Activated naive CD8-positive, alpha-beta T cell treated with anti-CD3 and anti-CD28 coated beads for 36 hours (primary cell): Measurements from ENCODE around the gene EXOC2. TPM values are rescaled to one million over a fixed set of nuclear protein-coding genes. Genes with fewer than 3 reads are reported as not detected.
"Not testable (repeated sequence)": the region's sequence is repeated elsewhere in the genome, so short reads cannot be mapped to it uniquely, and the experiment has no call there.

Experiments used
- DNase-seq: peaks from one replicate; pipeline ENCODE4 v3.0.0; 2021
- H3K27ac Mint-ChIP-seq: one replicate; pipeline ENCODE4 v1.8.0; 2022; ENCODE audit warnings: mild to moderate bottlenecking, moderate library complexity, mixed read lengths
- H3K27me3 Mint-ChIP-seq: one replicate; pipeline ENCODE4 v1.8.0; 2022; ENCODE audit warnings: mild to moderate bottlenecking, mixed read lengths
- H3K36me3 Mint-ChIP-seq: one replicate; pipeline ENCODE4 v1.8.0; 2021; ENCODE audit warnings: mild to moderate bottlenecking, mixed read lengths
- H3K4me1 Mint-ChIP-seq: one replicate; pipeline ENCODE4 v1.8.0; 2021; ENCODE audit warnings: mixed read lengths
- H3K4me3 Mint-ChIP-seq: one replicate; pipeline ENCODE4 v1.8.0; 2022; ENCODE audit warnings: mild to moderate bottlenecking, moderate library complexity, mixed read lengths
- H3K9me3 Mint-ChIP-seq: one replicate; pipeline ENCODE4 v1.8.0; 2022; ENCODE audit warnings: mixed read lengths
- total RNA-seq, 2 experiments: library from RNA; stranded (reverse); gene quantifications; one replicate each; pipeline ENCODE4 v1.2.3, GENCODE V29; 2021

EXOC2 gene
- total RNA-seq, 2 experiments from 2014 or later = 28.4 to 30.0 TPM

DNA sequence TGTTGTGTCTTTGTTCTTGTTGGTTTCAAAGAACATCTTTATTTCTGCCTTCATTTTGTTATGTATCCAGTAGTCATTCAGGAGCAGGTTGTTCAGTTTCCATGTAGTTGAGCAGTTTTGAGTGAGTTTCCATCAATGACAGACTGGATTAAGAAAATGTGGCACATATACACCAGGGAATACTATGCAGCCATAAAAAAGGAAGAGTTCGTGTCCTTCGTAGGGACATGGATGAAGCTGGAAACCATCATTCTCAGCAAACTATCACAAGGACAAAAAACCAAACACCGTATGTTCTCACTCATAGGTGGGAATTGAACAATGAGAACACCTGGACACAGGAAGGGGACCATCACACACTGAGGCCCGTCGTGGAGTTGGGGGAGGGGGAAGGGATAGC, 87.0 kb downstream of the EXOC2 start:
- not testable (repeated sequence) for H3K27me3 Mint-ChIP-seq, H3K4me3 Mint-ChIP-seq, H3K27ac Mint-ChIP-seq, H3K9me3 Mint-ChIP-seq, H3K4me1 Mint-ChIP-seq, DNase-seq
- H3K36me3 Mint-ChIP-seq = peaks cover 24% of the 10 kb centered on the region

DNA sequence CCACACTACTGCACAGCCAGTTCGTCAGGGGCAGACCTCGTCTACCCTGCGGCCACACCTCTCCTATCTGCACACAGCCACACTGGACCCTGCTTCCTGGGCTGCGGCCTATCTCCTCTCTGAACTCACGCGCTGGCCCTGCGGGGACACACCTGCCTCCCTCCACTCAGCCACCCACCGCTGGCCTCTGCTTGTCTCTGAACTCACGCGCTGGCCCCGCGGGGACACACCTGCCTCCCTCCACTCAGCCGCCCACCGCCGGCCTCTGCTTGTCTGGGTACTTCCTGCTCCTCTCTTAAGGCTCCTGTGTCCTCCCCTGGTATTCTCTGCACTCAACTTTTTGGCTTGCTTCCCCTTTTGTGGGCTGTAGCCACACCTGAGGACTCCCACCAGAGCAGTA, 88.4 kb downstream of the EXOC2 start:
- Mint-ChIP-seq H3K9me3 (no peaks in the 10 kb centered on the region), H3K27ac (no peak overlapping the region), H3K27me3 (no peaks in the 10 kb centered on the region), H3K4me3 (no peak overlapping the region), H3K36me3 (peaks cover 24% of the 10 kb centered on the region), H3K4me1 (no peaks in the 10 kb centered on the region)
- DNase-seq = no peak

DNA sequence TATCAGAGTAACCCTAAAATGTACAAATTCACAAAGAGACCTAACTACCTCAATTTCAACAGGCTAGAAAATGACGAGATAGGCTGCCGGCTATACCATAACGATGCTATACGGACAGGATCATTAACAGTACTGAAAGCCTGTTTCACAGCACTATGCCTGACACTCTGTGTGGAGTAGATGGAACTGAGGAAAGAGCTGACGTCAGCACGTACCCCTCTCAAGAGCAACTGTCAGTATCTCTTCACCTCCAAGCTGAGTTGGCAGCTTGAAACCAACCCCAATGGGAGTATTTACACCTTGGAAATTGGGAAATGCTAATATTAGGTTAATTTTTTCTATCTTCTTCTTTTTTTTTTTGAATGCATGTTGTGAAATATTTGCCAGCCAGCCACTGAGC, 89.7 kb downstream of the EXOC2 start:
- H3K4me1 Mint-ChIP-seq = no peaks in the 10 kb centered on the region
- no peak for DNase-seq

DNA sequence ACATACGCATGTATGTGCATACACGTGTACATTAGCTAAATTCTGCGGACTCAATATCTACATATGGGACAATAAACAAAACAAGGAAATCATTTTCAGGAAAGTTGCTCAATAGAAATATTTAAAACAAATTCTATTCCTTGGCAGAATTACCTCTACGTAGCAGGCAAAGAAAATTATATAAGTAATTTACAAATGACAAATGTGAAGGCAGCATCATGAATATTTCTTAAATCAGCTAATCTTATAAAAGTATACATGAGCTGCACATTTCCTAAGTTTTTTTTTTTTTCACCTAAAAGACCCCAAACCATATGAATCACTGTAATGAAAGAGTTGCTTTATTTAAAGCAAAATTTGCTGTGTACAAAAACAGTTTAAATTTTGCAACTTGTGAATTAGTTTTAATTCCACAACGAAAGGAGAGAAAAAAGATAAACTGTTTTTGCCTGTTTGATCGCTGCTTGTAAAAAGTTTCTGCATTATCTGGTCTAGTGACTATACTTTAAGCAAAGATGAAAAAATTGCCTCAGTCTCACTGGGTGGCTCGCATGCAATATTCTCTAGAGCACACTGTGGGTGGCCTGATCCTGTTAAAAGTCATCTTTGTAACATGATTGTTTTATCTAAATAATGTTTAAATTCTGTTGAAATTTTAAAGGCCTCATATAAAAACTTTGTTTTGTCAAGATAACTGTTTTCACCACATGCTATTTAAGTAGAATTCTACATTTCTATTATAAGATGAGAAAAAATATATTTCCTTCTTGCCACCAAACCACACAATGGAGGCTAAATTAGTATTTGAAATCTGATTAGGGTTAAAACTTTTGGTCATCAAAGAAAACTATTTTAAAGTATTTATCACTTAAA, 93.1 kb downstream of the EXOC2 start:
- Mint-ChIP-seq H3K36me3 (no peaks in the 10 kb centered on the region), H3K4me1 (peaks cover 1% of the 10 kb centered on the region), H3K27ac (no peak overlapping the region), H3K27me3 (no peaks in the 10 kb centered on the region), H3K4me3 (no peak overlapping the region), H3K9me3 (no peaks in the 10 kb centered on the region)
- DNase-seq = no peak

More for the DNA sequence above, 89.7 kb downstream of the EXOC2 start:
- Mint-ChIP-seq H3K36me3 (peaks cover 19% of the 10 kb centered on the region), H3K4me3 (no peak overlapping the region), H3K27me3 (no peaks in the 10 kb centered on the region), H3K9me3 (no peaks in the 10 kb centered on the region), H3K27ac (no peak overlapping the region)

DNA sequence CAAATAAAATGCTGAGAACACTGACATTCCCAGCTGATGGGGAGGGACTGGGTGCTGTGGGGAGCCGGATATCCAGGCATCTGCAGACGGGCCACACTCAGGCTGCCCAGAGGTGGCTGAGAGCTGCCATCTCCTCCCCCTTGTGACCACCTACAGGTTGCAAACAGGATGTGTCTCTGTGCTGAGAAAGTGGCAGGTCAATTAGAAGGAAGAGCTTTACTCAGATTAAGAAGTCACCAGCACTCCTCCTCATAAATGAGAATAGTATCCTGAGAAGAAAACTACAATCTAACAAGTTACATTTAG, 99.1 kb downstream of the EXOC2 start:
- Mint-ChIP-seq H3K4me3 (no peak overlapping the region), H3K4me1 (peaks cover 5% of the 10 kb centered on the region), H3K27me3 (no peaks in the 10 kb centered on the region), H3K9me3 (no peaks in the 10 kb centered on the region), H3K27ac (no peak overlapping the region), H3K36me3 (peaks cover 12% of the 10 kb centered on the region)
- DNase-seq = no peak

DNA sequence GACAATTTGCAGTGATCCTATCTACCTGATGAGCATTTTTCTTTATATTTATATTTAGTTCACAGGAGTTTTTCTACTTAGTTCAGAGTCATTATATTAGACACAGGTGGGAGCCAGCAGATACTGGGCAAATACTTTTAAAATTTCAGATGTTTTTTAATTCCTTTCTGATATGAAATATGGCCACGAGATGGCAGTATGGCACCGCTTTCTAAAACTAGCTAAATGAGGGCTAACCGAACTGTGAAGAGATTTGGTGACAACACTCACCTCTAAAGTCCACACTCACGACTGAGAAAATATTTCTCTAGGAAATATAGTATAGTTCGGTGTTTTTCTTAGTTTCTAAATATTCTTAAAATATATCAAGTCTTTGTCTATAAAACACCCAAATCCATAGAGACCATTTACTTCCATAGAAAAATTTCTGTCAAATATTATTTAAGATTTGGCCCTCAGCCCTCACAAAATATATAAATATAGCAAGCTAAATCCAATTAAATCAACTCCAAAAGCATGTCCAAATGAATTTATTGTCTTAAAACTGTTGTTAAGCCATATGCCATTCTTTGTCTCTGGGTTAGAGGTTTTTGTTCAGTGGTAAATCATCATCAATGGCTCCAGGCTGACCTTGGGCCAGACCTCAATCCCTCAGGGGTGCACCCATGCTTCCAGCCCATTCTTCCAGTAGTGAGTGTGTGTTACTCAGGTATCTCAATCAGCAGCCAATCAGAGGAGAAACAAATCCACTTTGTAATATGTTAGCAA, 99.6 kb downstream of the EXOC2 start:
- no peak overlapping the region for H3K4me3 Mint-ChIP-seq
- no peaks in the 10 kb centered on the region for H3K27me3 Mint-ChIP-seq
- peak; percentile 44 for DNase-seq
- peak overlapping the region; percentile 52 for H3K27ac Mint-ChIP-seq
- H3K9me3 Mint-ChIP-seq = no peaks in the 10 kb centered on the region
- H3K4me1 Mint-ChIP-seq = peaks cover 5% of the 10 kb centered on the region
- peaks cover 12% of the 10 kb centered on the region for H3K36me3 Mint-ChIP-seq

DNA sequence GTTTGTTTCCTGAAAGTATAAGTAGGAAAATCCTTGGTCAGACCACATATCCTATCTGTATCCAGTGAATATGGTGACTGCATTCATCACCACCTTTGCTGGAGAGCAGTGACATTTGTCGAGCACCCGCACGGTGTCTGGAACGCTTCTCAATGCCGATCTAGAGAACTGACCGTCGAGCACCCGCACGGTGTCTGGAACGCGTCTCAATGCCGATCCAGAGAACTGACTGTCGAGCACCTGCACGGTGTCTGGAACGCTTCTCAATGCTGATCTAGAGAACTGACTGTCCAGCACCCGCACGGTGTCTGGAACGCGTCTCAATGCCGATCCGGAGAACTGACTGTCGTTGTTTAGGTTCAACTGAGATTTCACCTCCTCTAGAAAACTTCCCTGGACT, 103.8 kb downstream of the EXOC2 start:
- H3K4me3 Mint-ChIP-seq = no peak overlapping the region
- H3K4me1 Mint-ChIP-seq = peaks cover 13% of the 10 kb centered on the region
- no peaks in the 10 kb centered on the region for H3K9me3 Mint-ChIP-seq
- peaks cover 12% of the 10 kb centered on the region for H3K36me3 Mint-ChIP-seq
- H3K27ac Mint-ChIP-seq = no peak overlapping the region
- no peak for DNase-seq
- no peaks in the 10 kb centered on the region for H3K27me3 Mint-ChIP-seq

DNA sequence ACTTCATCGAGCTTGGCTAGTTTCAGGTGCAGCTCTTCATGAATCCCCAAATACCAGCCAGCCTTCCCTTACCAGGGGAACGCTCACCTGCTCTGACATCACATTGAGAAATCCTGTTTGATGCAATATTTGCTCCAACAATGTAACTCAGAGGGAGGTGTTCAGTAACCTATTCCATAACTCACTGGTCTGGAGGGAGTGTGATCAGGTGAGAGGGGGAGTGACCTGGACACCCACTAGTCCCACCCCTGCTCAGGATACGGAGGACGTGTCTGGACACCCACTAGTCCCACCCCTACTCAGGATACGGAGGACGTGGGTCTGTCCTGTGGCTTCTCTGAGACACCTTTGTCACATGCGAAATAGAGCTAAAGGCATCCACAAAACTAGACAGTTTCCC, 106.4 kb downstream of the EXOC2 start:
- Mint-ChIP-seq H3K36me3 (peaks cover 8% of the 10 kb centered on the region), H3K4me3 (no peak overlapping the region), H3K4me1 (peaks cover 26% of the 10 kb centered on the region), H3K9me3 (no peaks in the 10 kb centered on the region), H3K27ac (no peak overlapping the region), H3K27me3 (no peaks in the 10 kb centered on the region)
- no peak for DNase-seq

DNA sequence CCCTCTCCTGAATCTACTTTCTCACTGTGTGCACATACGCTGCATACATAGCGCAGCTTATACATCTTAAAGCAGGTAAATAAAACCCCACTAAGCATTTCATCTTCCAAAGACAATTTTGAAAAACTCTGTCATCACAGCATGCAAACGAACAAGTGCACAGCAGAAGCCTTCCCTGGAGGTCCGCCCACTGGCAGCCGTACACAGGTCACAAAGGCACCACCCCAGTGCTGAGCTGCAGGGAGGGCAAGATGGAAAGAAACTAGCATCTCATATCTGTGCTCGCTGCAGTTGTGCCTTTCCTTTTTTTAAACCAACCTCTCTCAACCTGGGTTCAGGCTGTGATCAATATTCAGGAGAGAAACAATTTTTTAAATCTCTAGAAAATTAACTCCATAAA, 109.3 kb downstream of the EXOC2 start:
- H3K27ac Mint-ChIP-seq = no peak overlapping the region
- DNase-seq = no peak
- peaks cover 2% of the 10 kb centered on the region for H3K36me3 Mint-ChIP-seq
- no peaks in the 10 kb centered on the region for H3K27me3 Mint-ChIP-seq
- peaks cover 28% of the 10 kb centered on the region for H3K4me1 Mint-ChIP-seq
- no peaks in the 10 kb centered on the region for H3K9me3 Mint-ChIP-seq
- H3K4me3 Mint-ChIP-seq = no peak overlapping the region

DNA sequence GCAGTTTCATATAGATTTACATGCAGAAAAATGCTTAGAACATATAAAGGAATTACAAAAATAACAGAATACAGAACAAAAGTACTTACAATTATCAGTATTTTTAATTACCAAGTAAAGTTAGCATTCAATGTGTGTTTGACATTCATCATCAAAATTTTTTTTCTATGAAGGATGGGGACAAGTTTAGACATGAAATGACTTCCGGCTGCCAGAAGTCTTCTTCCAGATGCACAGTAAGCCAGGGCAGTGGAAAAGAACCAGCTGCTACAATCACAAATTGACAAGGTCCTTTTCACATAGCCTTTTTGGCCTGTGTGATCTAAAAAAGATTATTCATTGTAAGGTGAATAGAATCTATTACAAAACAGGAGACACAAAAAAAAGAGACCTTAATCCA, 109.8 kb downstream of the EXOC2 start:
- no peak for DNase-seq
- Mint-ChIP-seq H3K4me3 (no peak overlapping the region), H3K4me1 (peaks cover 30% of the 10 kb centered on the region), H3K27me3 (no peaks in the 10 kb centered on the region), H3K36me3 (peaks cover 2% of the 10 kb centered on the region), H3K27ac (no peak overlapping the region), H3K9me3 (no peaks in the 10 kb centered on the region)

DNA sequence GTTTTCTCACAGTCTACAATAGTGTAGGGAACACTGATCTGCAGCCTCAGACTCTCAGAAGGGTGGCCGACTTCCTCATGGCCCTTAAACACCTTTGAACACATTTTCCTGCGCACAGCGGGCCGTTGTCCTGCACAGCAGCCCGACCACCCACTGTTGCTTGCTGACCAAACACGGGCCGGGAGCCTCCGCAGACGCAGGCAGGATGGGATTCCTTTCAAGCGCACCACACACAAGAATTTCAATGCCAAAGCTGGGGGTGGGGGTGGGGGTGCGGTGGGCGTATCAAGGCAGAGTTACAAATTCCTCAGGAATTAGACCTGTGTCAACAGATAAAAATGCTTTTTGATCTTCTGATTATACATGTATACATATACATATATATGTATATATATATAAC, 110.6 kb downstream of the EXOC2 start:
- DNase-seq = no peak
- no peaks in the 10 kb centered on the region for H3K9me3 Mint-ChIP-seq
- peaks cover 29% of the 10 kb centered on the region for H3K4me1 Mint-ChIP-seq
- H3K27me3 Mint-ChIP-seq = no peaks in the 10 kb centered on the region
- no peak overlapping the region for H3K4me3 Mint-ChIP-seq
- no peak overlapping the region for H3K27ac Mint-ChIP-seq
- peaks cover 2% of the 10 kb centered on the region for H3K36me3 Mint-ChIP-seq

DNA sequence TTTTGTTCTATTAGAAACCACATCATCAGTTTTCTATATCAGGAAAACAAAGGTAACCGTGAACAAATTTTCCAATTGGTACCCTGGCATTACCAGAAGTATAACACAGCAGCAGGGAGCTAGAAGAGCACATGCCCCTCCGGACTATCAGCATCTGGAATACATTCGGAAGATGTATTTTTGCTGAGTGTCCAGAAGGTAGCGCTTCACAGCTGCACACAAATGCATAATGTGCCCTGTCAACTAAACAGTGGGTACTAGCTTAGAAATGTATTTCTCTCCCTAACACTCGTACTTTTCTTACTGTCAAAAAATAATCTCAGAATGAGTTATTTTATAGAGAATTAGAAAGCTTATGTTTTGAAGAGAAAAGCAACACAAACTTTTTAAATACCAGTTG, 113.6 kb downstream of the EXOC2 start:
- Mint-ChIP-seq H3K9me3 (peaks cover 6% of the 10 kb centered on the region), H3K4me3 (no peak overlapping the region), H3K4me1 (peaks cover 22% of the 10 kb centered on the region), H3K27me3 (no peaks in the 10 kb centered on the region), H3K36me3 (peaks cover 21% of the 10 kb centered on the region), H3K27ac (no peak overlapping the region)
- no peak for DNase-seq

DNA sequence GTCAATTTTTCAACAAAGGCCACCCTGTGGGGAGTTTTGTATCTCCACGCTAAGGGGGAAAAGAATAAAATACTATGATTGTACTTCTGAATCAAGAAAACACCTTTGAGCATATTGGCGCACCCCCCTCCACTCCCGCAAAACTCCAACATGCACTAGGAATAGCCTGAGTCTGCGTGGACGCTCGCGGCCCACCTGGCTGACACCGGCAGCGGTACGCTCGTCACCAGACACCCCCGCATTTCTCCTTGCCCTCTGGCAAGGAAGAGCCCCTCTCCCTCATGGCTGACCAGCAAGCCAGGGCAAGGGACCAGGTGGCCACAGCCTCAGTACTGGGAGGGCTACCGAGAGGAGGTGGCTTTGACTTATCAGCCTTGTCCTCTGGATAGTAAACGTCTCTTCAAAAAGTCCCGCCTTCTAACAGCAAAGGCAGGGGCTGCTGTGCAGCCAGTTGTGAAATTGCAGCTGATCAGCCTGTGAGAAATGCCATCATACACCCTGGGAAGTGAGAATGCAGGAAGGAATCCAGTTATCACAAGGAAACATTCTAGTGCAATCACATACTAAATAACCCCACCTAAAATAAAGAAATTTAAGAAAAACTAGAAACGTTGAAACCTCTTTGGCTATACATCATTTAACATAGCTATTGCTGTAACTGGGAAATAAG, 120.2 kb downstream of the EXOC2 start:
- peaks cover 6% of the 10 kb centered on the region for H3K9me3 Mint-ChIP-seq
- H3K4me1 Mint-ChIP-seq = peaks cover 4% of the 10 kb centered on the region
- H3K36me3 Mint-ChIP-seq = peaks cover 26% of the 10 kb centered on the region
- no peaks in the 10 kb centered on the region for H3K27me3 Mint-ChIP-seq
- no peak for DNase-seq
- H3K4me3 Mint-ChIP-seq = no peak overlapping the region
- no peak overlapping the region for H3K27ac Mint-ChIP-seq

DNA sequence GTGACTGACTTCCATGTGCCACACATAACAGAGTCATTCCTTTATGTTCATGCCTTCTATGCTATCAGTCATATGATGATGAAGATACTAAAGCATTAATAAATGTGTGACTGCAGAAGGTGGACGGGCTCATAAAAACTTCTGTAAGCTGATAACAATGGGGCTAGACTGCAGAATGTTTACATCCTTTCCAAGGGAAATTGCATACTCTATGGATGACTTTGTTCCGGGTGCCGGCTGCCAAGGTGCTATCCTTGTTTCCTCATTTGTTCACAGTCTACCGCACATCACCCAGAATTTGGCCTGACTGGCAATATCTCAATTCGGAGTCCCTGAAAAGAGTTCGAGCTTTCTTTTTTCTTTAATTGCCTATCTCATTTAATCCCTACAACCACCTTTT, 121.0 kb downstream of the EXOC2 start:
- no peak overlapping the region for H3K4me3 Mint-ChIP-seq
- DNase-seq = no peak
- peaks cover 6% of the 10 kb centered on the region for H3K9me3 Mint-ChIP-seq
- H3K27me3 Mint-ChIP-seq = no peaks in the 10 kb centered on the region
- peaks cover 24% of the 10 kb centered on the region for H3K36me3 Mint-ChIP-seq
- peaks cover 2% of the 10 kb centered on the region for H3K4me1 Mint-ChIP-seq
- H3K27ac Mint-ChIP-seq = no peak overlapping the region

DNA sequence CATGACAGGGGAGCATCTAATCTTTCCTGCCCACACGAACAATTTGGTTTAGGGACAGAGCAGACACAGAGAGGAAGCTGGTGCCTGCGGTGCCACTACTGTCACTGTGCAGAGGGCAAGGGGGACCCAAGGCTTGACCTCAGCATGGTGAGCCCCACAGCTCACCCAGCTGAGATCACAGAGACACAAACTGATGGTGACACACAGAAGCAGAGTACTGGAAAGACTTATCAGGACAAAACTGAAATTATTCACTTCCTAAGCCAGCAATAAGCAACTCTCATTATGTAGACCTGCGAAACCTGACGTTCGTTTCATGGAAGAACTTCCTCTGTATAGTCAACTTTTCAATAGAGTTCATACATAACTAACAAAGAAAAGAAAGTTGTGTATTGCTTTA, 122.1 kb downstream of the EXOC2 start:
- DNase-seq = no peak
- Mint-ChIP-seq H3K4me3 (no peak overlapping the region), H3K36me3 (peaks cover 20% of the 10 kb centered on the region), H3K4me1 (peaks cover 2% of the 10 kb centered on the region), H3K27ac (no peak overlapping the region), H3K27me3 (no peaks in the 10 kb centered on the region), H3K9me3 (peaks cover 6% of the 10 kb centered on the region)
